Glutamatergic neuron (in vitro differentiated cells): ENCODE results near the gene KRTAP10-10. TPM values are rescaled to one million over a fixed set of nuclear protein-coding genes. Genes with fewer than 3 reads are reported as not detected.

ENCODE experiments used
- DNase-seq: peaks from one replicate; pipeline ENCODE4 v3.0.0; 2022
- H3K27ac Mint-ChIP-seq: one replicate; pipeline ENCODE4 v1.8.0; 2020; ENCODE audit warnings: mild to moderate bottlenecking, mixed read lengths, inconsistent platforms; ENCODE audit not compliant: unreplicated experiment
- H3K27me3 Mint-ChIP-seq: one replicate; pipeline ENCODE4 v1.8.0; 2020; ENCODE audit warnings: mild to moderate bottlenecking, moderate library complexity, mixed read lengths, inconsistent platforms; ENCODE audit not compliant: unreplicated experiment
- H3K36me3 Mint-ChIP-seq: one replicate; pipeline ENCODE4 v1.8.0; 2020; ENCODE audit warnings: mild to moderate bottlenecking, mixed read lengths, inconsistent platforms; ENCODE audit not compliant: unreplicated experiment
- H3K4me1 Mint-ChIP-seq: one replicate; pipeline ENCODE4 v1.8.0; 2020; ENCODE audit warnings: mild to moderate bottlenecking, low read depth, mixed read lengths, inconsistent platforms; ENCODE audit not compliant: unreplicated experiment
- H3K4me3 Mint-ChIP-seq: one replicate; pipeline ENCODE4 v1.8.0; 2020; ENCODE audit warnings: mild to moderate bottlenecking, mixed read lengths, inconsistent platforms; ENCODE audit not compliant: unreplicated experiment
- H3K9me3 Mint-ChIP-seq: one replicate; pipeline ENCODE4 v1.8.0; 2020; ENCODE audit warnings: mild to moderate bottlenecking, moderate library complexity, mixed read lengths, inconsistent platforms; ENCODE audit not compliant: unreplicated experiment
- total RNA-seq: library from RNA; stranded (reverse); fragmentation: NEBNext Ultra II Directional; extraction: Animal tissue kit (Norgen Biotek cat#: 25700); gene quantifications from one replicate; pipeline ENCODE4 v1.2.1, GENCODE V29; 2021; ENCODE audit not compliant: unreplicated experiment
- TF ChIP-seq, protein P1 (sequence below): fragments of 200-600 bp; sonication (generic); IDR thresholded peaks from one replicate; pipeline ENCODE4 v1.5.0; 2021; ENCODE audit not compliant: partially characterized antibody, unreplicated experiment

KRTAP10-10 gene
- total RNA-seq, 1 donor from 2014 or later: not detected

- TF ChIP-seq, protein P1, sequence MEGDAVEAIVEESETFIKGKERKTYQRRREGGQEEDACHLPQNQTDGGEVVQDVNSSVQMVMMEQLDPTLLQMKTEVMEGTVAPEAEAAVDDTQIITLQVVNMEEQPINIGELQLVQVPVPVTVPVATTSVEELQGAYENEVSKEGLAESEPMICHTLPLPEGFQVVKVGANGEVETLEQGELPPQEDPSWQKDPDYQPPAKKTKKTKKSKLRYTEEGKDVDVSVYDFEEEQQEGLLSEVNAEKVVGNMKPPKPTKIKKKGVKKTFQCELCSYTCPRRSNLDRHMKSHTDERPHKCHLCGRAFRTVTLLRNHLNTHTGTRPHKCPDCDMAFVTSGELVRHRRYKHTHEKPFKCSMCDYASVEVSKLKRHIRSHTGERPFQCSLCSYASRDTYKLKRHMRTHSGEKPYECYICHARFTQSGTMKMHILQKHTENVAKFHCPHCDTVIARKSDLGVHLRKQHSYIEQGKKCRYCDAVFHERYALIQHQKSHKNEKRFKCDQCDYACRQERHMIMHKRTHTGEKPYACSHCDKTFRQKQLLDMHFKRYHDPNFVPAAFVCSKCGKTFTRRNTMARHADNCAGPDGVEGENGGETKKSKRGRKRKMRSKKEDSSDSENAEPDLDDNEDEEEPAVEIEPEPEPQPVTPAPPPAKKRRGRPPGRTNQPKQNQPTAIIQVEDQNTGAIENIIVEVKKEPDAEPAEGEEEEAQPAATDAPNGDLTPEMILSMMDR: no peak
- H3K4me1 Mint-ChIP-seq: peaks cover 6% of the 10 kb centered on the region
Measured at GRCh38 chr21:44650973-44651675, 14.0 kb downstream of the KRTAP10-10 start.

DNA sequence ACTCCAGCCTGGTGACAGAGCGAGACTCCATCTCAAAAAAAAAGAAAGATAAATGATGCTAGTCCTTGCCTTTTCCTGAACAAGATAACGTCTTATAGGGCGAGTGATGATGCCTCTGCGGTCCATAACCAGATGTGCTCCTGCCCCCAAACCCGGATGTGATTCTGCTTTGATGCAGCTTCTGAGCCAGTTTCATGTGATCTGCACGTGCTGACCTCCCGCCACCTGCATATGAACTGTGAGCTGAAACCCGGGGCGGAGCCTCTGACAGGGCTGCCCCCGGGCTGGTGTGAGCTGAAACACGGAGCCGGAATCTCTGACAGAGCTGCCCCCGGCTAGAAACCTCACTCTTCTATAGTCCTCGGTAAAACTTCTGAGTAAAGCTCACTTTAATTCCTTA, 16.0 kb downstream of the KRTAP10-10 start:
- no peak for DNase-seq
- TF ChIP-seq, protein P1: no peak
- no peaks in the 10 kb centered on the region for H3K4me1 Mint-ChIP-seq
- no peak overlapping the region for H3K27ac Mint-ChIP-seq
- peaks cover 22% of the 10 kb centered on the region for H3K36me3 Mint-ChIP-seq
- peaks cover 16% of the 10 kb centered on the region for H3K9me3 Mint-ChIP-seq
- no peak overlapping the region for H3K4me3 Mint-ChIP-seq
- H3K27me3 Mint-ChIP-seq: peaks cover 4% of the 10 kb centered on the region

More at GRCh38 chr21:44650973-44651675, 14.0 kb downstream of the KRTAP10-10 start:
- Mint-ChIP-seq H3K9me3 (peaks cover 19% of the 10 kb centered on the region), H3K4me3 (no peak overlapping the region), H3K36me3 (peaks cover 2% of the 10 kb centered on the region), H3K27ac (no peak overlapping the region), H3K27me3 (peaks cover 9% of the 10 kb centered on the region)
- DNase-seq: no peak

GRCh38 chr21:44653656-44654575, 16.8 kb downstream of the KRTAP10-10 start:
- Mint-ChIP-seq H3K27me3 (peaks cover 4% of the 10 kb centered on the region), H3K36me3 (peaks cover 27% of the 10 kb centered on the region), H3K4me1 (no peaks in the 10 kb centered on the region), H3K4me3 (no peak overlapping the region), H3K27ac (no peak overlapping the region), H3K9me3 (peaks cover 14% of the 10 kb centered on the region)
- DNase-seq: no peak
- TF ChIP-seq, protein P1: no peak

DNA sequence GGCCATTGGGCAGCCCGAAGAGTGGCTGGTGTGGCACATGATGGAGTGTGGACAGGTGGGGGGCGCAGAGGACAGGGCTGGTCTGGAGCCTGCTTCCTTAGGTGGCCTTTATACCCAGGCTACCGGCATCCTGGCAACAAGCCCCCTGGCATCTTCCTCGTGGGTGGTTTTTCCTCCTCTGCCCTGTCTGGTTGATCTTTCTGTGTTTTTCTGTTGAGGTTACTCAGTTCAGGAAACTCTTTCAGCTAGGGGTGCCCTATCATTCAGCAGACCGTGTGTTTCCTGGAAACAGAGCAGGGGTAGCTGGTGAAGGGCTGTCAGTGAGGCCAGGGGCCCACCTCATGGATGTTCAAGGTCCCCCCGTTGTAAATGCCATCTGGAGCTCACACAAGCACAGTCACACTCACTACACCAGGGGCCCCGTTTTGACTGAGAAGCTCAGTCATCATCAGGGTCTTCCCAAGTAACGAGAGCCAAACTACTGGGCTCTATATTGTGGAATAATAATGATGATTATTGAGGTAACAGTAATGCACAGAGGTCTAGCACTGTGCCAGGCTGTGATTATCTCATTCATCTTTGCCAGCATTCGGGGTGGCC, 17.5 kb downstream of the KRTAP10-10 start, which contains the start of gene KRTAP12-4:
KRTAP12-4 (minus strand) TSS at position 84 of the 600 bp plus-strand sequence; CDS start at position 39, 45 bp downstream.
- Mint-ChIP-seq H3K4me3 (no peak within 1 kb of the TSS), H3K27ac (no peak within 1 kb of the TSS), H3K9me3 (peaks cover 14% of the 10 kb centered on the region), H3K4me1 (peaks cover 3% of the 10 kb centered on the region), H3K36me3 (peaks cover 28% of the 10 kb centered on the region), H3K27me3 (peaks cover 3% of the 10 kb centered on the region)
- TF ChIP-seq, protein P1: no peak
- no peak for DNase-seq
